GM10266 (cell line): ENCODE results near the gene PTH2R.
"Not testable (repeated sequence)": the region's sequence is repeated elsewhere in the genome, so short reads cannot be mapped to it uniquely, and the experiment has no call there.

Experiments used
- DNase-seq: peaks from one replicate; pipeline ENCODE4 v3.0.0; 2012; ENCODE audit errors: extremely low spot score
- CTCF ChIP-seq: IDR thresholded peaks from 2 replicates; pipeline ENCODE4 v1.5.1; 2012; ENCODE audit warnings: mild to moderate bottlenecking, low read depth; ENCODE audit not compliant: control insufficient read depth, insufficient read depth; ENCODE audit errors: missing control alignments

The PTH2R gene

GRCh38 chr2:208375491-208376068 is 31.0 kb upstream of the PTH2R start:
- no peak for DNase-seq

GRCh38 chr2:208377344-208377860 is 29.2 kb upstream of the PTH2R start:
- not testable (repeated sequence) for DNase-seq

More at GRCh38 chr2:208375491-208376068, 31.0 kb upstream of the PTH2R start:
- TF ChIP-seq CTCF, result no peak

GRCh38 chr2:208379192-208379591 is 27.4 kb upstream of the PTH2R start:
- DNase-seq, result no peak
- TF ChIP-seq CTCF, result no peak

GRCh38 chr2:208384637-208385036 is 22.0 kb upstream of the PTH2R start:
- TF ChIP-seq CTCF, result no peak
- no peak for DNase-seq

- TF ChIP-seq CTCF, result no peak
- DNase-seq, result no peak
These were observed 20.1 kb upstream of the PTH2R start for GRCh38 chr2:208386541-208386940.

- TF ChIP-seq CTCF, result no peak
- no peak for DNase-seq
These were observed 16.7 kb upstream of the PTH2R start for GRCh38 chr2:208389940-208390339.

GRCh38 chr2:208392300-208392699 is 14.3 kb upstream of the PTH2R start:
- no peak for DNase-seq
- no peak for TF ChIP-seq CTCF

GRCh38 chr2:208396796-208397195 is 9.8 kb upstream of the PTH2R start:
- DNase-seq, result not testable (repeated sequence)
